GM18511 (cell line): ENCODE measurements around the gene GJC2.
"Not testable (repeated sequence)": the region's sequence is repeated elsewhere in the genome, so short reads cannot be mapped to it uniquely, and the experiment has no call there.

Experiments
- ATAC-seq: cut with Tn5 transposase; IDR thresholded peaks from one replicate; pipeline ENCODE4 v1.9.1; 2021; ENCODE audit warnings: mild to moderate bottlenecking, moderate library complexity; ENCODE audit not compliant: unreplicated experiment

GJC2 gene

DNA sequence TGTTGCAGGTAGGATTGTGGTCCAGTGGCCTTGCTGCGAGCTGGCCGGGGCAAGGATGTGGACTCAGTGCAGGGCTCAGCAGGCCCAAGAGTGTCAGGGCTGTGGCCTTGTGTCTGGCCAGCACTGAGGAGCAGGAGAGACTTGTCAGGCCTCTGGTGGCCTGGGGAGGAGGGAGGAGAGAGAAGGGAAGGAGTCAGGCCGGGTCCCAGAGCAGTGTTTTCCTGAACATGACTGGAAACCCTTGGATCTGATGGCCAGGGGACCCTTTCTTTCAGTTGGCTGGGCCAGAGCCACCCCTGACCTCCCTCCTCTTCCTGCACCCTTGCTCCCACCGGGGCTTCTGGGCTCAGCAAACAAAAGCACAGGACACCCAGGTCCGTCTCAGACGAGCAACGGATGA lies 20.9 kb downstream of the GJC2 start:
- no peak for ATAC-seq

DNA sequence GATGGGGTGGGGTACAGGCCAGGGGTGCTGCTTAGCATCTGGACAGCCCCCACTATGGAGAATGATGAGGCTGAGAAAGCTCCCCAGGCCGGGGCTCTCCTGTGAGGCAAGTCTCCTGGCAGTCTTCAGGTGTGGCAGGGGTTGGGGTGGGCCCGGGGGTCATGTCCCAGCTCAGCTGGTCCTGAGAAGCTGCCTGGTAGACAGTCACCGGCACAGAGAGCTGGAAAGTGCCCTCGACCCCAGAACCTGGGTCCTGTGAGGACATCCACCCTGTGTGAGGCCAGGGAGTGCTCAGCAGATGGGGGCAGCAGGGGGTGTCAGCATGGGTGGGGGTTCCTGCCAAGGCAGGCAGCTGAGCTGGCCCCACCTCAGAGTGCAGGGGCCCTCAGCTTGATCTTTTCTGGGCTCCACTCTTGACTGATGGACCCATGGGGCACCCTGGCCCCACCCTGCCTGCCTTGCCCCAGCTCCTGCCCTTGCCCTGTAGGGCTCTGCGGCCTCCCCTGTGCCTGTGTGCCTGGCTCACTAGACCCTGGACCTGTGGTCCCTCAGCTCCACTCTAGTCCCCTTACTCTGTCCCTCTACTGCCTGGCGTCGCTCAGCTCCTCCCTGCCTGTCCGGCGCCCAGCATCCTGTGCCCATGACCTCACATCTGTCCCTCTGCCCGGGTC lies 21.6 kb downstream of the GJC2 start:
- ATAC-seq = no peak

GRCh38 chr1:228172591-228173527 lies 23.1 kb downstream of the GJC2 start:
- no peak for ATAC-seq

DNA sequence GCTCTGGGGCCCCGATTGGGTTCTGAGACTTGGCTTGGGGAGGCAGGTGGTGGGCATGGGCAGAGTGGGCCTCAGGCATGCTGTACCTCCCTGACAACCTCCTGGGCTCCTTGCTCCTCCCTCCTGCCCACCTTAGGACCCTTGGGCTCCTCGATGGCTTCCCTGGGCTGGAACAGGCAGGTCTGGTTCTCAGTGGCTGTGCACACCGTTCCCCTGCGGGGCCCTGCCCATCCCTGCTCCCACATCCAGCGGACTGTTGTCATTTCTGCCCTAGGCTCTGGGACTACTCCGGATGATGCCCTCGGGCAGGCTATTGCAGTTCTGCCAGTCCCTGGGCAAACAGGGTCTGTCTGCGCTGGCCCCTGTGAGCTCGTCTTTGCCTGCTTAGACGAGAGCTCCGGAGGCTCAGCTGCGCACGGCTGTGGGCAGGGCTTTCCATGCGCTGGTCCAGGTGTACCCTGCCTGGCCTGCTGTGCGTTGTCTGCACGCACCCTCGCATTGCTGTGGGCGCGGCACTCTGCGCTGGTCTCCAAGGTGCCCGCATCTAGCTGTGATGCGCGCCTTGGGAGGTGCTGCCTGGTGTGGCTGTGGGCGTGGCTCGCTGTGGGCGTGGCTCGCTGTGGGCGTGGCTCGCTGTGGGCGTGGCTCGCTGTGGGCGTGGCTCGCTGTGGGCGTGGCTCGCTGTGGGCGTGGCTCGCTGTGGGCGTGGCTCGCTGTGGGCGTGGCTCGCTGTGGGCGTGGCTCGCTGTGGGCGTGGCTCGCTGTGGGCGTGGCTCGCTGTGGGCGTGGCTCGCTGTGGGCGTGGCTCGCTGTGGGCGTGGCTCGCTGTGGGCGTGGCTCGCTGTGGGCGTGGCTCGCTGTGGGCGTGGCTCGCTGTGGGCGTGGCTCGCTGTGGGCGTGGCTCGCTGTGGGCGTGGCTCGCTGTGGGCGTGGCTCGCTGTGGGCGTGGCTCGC lies 24.1 kb downstream of the GJC2 start:
- ATAC-seq = not testable (repeated sequence)

- ATAC-seq = no peak
These were observed 25.0 kb downstream of the GJC2 start for GRCh38 chr1:228174482-228175315.

GRCh38 chr1:228175316-228176023 lies 25.7 kb downstream of the GJC2 start:
- no peak for ATAC-seq

GRCh38 chr1:228176024-228176395 lies 26.3 kb downstream of the GJC2 start:
- no peak for ATAC-seq

GRCh38 chr1:228176461-228177182 lies 26.9 kb downstream of the GJC2 start:
- no peak for ATAC-seq

GRCh38 chr1:228177183-228177475 lies 27.4 kb downstream of the GJC2 start:
- no peak for ATAC-seq

GRCh38 chr1:228177721-228178710 lies 28.3 kb downstream of the GJC2 start:
- ATAC-seq = no peak

GRCh38 chr1:228178737-228179684 lies 29.3 kb downstream of the GJC2 start:
- no peak for ATAC-seq

GRCh38 chr1:228180271-228180958 lies 30.7 kb downstream of the GJC2 start:
- ATAC-seq = no peak

DNA sequence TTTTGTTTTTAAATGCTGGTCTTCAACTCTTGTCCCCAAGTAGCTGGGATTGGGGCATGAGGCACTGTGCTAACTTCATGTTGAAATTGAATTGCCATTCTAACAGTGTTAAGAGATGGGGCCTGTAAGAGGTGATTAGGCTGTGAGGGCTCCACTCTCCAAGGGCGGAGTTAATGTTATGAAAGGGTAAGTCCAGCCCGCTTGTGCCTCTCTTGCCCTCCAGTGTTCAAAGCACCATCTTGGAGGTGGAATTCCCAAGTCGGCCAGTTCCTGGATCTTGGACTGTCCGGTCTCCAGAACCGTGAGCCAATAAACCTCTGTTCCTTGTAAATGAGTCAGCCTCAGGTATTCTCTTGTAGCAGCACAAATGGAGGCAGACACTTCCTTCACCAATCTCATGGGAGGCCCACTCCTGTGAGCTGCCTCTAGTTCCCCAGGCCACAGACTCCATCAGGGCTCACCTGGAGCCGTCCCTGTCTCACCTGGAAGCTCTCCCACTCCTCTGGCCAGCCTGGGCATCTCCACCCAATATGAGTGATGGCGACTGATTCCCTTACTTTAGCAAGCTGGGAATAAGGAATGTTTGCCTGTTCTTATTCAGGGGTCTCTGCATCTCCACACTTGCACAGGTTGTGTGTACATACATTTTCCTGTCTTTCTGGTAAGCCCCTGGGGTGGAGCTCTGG lies 31.4 kb downstream of the GJC2 start:
- ATAC-seq = no peak

DNA sequence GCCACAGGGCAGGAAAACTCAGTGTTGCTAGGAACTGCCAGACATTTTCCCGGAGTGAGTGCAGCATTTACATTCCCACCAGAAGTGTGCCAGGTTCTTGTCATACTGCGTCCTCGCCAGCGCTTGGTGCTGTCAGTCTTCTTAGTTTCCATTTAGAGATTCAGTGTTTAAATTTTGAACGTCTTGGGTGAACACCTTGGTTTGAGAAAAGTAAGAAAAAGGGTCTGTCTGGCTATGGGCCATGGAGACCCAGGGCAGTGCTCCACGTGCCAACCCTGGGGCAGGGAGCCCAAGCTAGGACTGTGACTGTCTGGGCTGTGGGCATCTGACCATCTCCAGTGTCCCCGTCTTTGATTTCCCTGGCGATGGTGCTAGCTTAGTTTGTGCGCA lies 31.9 kb downstream of the GJC2 start:
- ATAC-seq = no peak

DNA sequence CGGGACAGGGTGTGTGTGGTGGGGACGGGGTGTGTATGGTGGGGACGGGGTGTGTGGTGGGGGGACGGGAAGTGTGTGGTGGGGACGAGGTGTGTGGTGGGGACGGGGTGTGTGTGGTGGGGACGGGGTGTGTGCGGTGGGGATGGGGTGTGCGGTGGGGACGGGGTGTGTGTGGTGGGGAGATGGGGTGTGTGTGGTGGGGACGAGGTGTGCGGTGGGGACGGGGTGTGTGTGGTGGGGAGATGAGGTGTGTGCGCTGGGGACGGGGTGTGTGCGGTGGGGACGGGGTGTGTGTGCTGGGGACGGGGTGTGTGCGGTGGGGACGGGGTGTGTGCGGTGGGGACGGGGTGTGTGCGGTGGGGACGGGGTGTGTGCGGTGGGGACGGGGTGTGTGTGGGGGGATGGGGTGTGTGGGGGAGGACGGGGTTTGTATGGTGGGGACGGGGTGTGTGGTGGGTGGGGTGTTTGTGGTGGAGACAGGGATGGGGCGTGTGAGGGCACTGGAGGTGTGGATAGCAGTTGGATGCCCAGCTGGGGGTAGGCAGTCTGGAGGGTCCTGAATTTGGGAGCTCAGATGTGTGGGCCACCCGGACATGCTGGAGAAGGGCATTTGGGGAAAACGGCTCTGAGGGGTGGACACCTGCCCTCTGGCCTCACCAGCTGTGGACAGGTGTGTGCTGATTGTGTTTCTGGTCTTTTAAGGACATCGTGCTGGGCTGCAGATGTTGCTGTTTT lies 32.7 kb downstream of the GJC2 start:
- ATAC-seq = no peak
